ENCODE results near the gene TMEM126B. TPM values are rescaled to one million over a fixed set of nuclear protein-coding genes. Genes with fewer than 3 reads are reported as not detected.
A peak's percentile ranks its signal among the peaks of the same experiment; 100 is the strongest.
"Not testable (repeated sequence)": the region's sequence is repeated elsewhere in the genome, so short reads cannot be mapped to it uniquely, and the experiment has no call there.

TMEM126B gene
- total and polyA plus RNA-seq, 4 donors: 52.9 to 129 (median 65.1) TPM

- H3K9me3 ChIP-seq (ENCODE audit: control insufficient read depth in 4 of 4, insufficient read depth in 3 of 4, low read length in 3 of 4): no peaks in the 10 kb centered on the region
- no peak for TF ChIP-seq CTCF (IDR thresholded peaks at IDR 0.05; ENCODE audit: control extremely low read depth, extremely low read depth)
- H3K4me3 ChIP-seq: no peak overlapping the region
- no peak for DNase-seq
- H3K4me1 ChIP-seq (ENCODE audit: control insufficient read depth in 5 of 5, insufficient read depth in 5 of 5, low read length in 5 of 5): no peaks in the 10 kb centered on the region
- H3K27ac ChIP-seq (ENCODE audit: low read depth in 1 of 2, low read length in 1 of 2): no peak overlapping the region
- 72 to 73% methylated on average over 5 of the region's 5 CpGs for WGBS, 2 donors
- no peaks in the 10 kb centered on the region for H3K27me3 ChIP-seq (ENCODE audit: control insufficient read depth in 3 of 3, insufficient read depth in 3 of 3, low read length in 2 of 3)
- no peak for ATAC-seq (ENCODE audit: insufficient read depth, low FRiP score)
- H3K9ac ChIP-seq (ENCODE audit: insufficient read depth in 1 of 2, low read length in 2 of 2): no peak overlapping the region
- no peaks in the 10 kb centered on the region for H3K36me3 ChIP-seq (ENCODE audit: control insufficient read depth in 4 of 4, insufficient read depth in 4 of 4, low read length in 4 of 4)
Observed at GRCh38 chr11:85599083-85599482, 29.3 kb upstream of the TMEM126B start.

GRCh38 chr11:85602526-85603213, 25.7 kb upstream of the TMEM126B start:
- Histone ChIP-seq H3K9me3 (ENCODE audit: control insufficient read depth in 4 of 4, insufficient read depth in 3 of 4, low read length in 3 of 4) (no peaks in the 10 kb centered on the region), H3K27me3 (ENCODE audit: control insufficient read depth in 3 of 3, insufficient read depth in 3 of 3, low read length in 2 of 3) (no peaks in the 10 kb centered on the region), H3K9ac (ENCODE audit: insufficient read depth in 1 of 2, low read length in 2 of 2) (no peak overlapping the region), H3K36me3 (ENCODE audit: control insufficient read depth in 4 of 4, insufficient read depth in 4 of 4, low read length in 4 of 4) (no peaks in the 10 kb centered on the region), H3K4me1 (ENCODE audit: control insufficient read depth in 5 of 5, insufficient read depth in 5 of 5, low read length in 5 of 5) (no peaks in the 10 kb centered on the region), H3K4me3 (no peak overlapping the region), H3K27ac (ENCODE audit: low read depth in 1 of 2, low read length in 1 of 2) (no peak overlapping the region)
- WGBS, 2 donors: 85 to 87% methylated on average over 2 of the region's 2 CpGs
- ATAC-seq (ENCODE audit: insufficient read depth, low FRiP score) (no peak), DNase-seq (peak in 1 of 3 donors; percentile 27)
- TF ChIP-seq CTCF (IDR thresholded peaks at IDR 0.05; ENCODE audit: control extremely low read depth, extremely low read depth): no peak

GRCh38 chr11:85603220-85603619, 25.2 kb upstream of the TMEM126B start:
- Histone ChIP-seq H3K9me3 (ENCODE audit: control insufficient read depth in 4 of 4, insufficient read depth in 3 of 4, low read length in 3 of 4) (no peaks in the 10 kb centered on the region), H3K4me3 (no peak overlapping the region), H3K27ac (ENCODE audit: low read depth in 1 of 2, low read length in 1 of 2) (no peak overlapping the region), H3K4me1 (ENCODE audit: control insufficient read depth in 5 of 5, insufficient read depth in 5 of 5, low read length in 5 of 5) (no peaks in the 10 kb centered on the region), H3K9ac (ENCODE audit: insufficient read depth in 1 of 2, low read length in 2 of 2) (no peak overlapping the region), H3K36me3 (ENCODE audit: control insufficient read depth in 4 of 4, insufficient read depth in 4 of 4, low read length in 4 of 4) (no peaks in the 10 kb centered on the region), H3K27me3 (ENCODE audit: control insufficient read depth in 3 of 3, insufficient read depth in 3 of 3, low read length in 2 of 3) (no peaks in the 10 kb centered on the region)
- DNase-seq: no peak
- 89 to 90% methylated on average over 4 of the region's 4 CpGs for WGBS, 2 donors
- ATAC-seq (ENCODE audit: insufficient read depth, low FRiP score): no peak
- no peak for TF ChIP-seq CTCF (IDR thresholded peaks at IDR 0.05; ENCODE audit: control extremely low read depth, extremely low read depth)

GRCh38 chr11:85606237-85606636, 22.2 kb upstream of the TMEM126B start:
- H3K4me3 ChIP-seq; H3K36me3 ChIP-seq (ENCODE audit: control insufficient read depth in 4 of 4, insufficient read depth in 4 of 4, low read length in 4 of 4); H3K4me1 ChIP-seq (ENCODE audit: control insufficient read depth in 5 of 5, insufficient read depth in 5 of 5, low read length in 5 of 5); DNase-seq; H3K9ac ChIP-seq (ENCODE audit: insufficient read depth in 1 of 2, low read length in 2 of 2); H3K27ac ChIP-seq (ENCODE audit: low read depth in 1 of 2, low read length in 1 of 2); H3K9me3 ChIP-seq (ENCODE audit: control insufficient read depth in 4 of 4, insufficient read depth in 3 of 4, low read length in 3 of 4); H3K27me3 ChIP-seq (ENCODE audit: control insufficient read depth in 3 of 3, insufficient read depth in 3 of 3, low read length in 2 of 3); ATAC-seq (ENCODE audit: insufficient read depth, low FRiP score): not testable (repeated sequence)
- WGBS, 2 donors: 96 to 97% methylated on average over 3 of the region's 3 CpGs

- H3K36me3 ChIP-seq (ENCODE audit: control insufficient read depth in 4 of 4, insufficient read depth in 4 of 4, low read length in 4 of 4); H3K4me3 ChIP-seq; H3K27ac ChIP-seq (ENCODE audit: low read depth in 1 of 2, low read length in 1 of 2); H3K9me3 ChIP-seq (ENCODE audit: control insufficient read depth in 4 of 4, insufficient read depth in 3 of 4, low read length in 3 of 4); H3K4me1 ChIP-seq (ENCODE audit: control insufficient read depth in 5 of 5, insufficient read depth in 5 of 5, low read length in 5 of 5); H3K27me3 ChIP-seq (ENCODE audit: control insufficient read depth in 3 of 3, insufficient read depth in 3 of 3, low read length in 2 of 3); ATAC-seq (ENCODE audit: insufficient read depth, low FRiP score); H3K9ac ChIP-seq (ENCODE audit: insufficient read depth in 1 of 2, low read length in 2 of 2); DNase-seq: not testable (repeated sequence)
Observed at GRCh38 chr11:85608621-85609020, 19.8 kb upstream of the TMEM126B start.

- H3K27me3 ChIP-seq (ENCODE audit: control insufficient read depth in 3 of 3, insufficient read depth in 3 of 3, low read length in 2 of 3); H3K9ac ChIP-seq (ENCODE audit: insufficient read depth in 1 of 2, low read length in 2 of 2); H3K4me3 ChIP-seq; H3K4me1 ChIP-seq (ENCODE audit: control insufficient read depth in 5 of 5, insufficient read depth in 5 of 5, low read length in 5 of 5); H3K27ac ChIP-seq (ENCODE audit: low read depth in 1 of 2, low read length in 1 of 2); DNase-seq; H3K36me3 ChIP-seq (ENCODE audit: control insufficient read depth in 4 of 4, insufficient read depth in 4 of 4, low read length in 4 of 4); H3K9me3 ChIP-seq (ENCODE audit: control insufficient read depth in 4 of 4, insufficient read depth in 3 of 4, low read length in 3 of 4); ATAC-seq (ENCODE audit: insufficient read depth, low FRiP score): not testable (repeated sequence)
- 61 to 86% methylated on average over 2 of the region's 2 CpGs for WGBS, 2 donors
Observed at GRCh38 chr11:85609286-85609685, 19.1 kb upstream of the TMEM126B start.
